NCI-H748 (cell line): Measurements from ENCODE around the gene WNT4.

ENCODE experiments used
- DNase-seq: peaks from one replicate; lab custom pipeline; 2025; ENCODE audit not compliant: unreplicated experiment; lab: John Stamatoyannopoulos, UW

WNT4 gene

GRCh38 chr1:22089134-22089571, 53.7 kb downstream of the WNT4 start:
- no peak for DNase-seq

- no peak for DNase-seq
Measured at GRCh38 chr1:22088331-22088730, 54.6 kb downstream of the WNT4 start.

DNA sequence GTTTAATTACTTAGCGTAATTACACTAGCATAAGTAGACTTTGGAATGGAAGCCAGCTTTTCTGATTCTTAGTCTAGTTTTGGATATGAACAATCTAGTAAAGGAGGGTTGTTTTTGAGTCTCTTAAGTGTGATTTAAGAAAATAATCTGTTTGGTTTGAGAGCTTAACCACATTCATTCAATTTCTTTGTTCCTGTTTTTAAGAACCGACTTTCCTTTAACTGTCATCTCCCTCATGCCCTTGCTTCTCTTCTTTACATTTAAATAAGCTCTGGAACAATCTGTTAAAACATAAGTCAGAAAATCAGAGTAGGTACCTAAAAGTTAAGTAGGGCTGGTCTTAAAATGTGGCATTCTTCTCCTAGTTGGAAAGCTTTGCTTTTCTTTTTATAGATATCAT, 62.7 kb downstream of the WNT4 start:
- no peak for DNase-seq

DNA sequence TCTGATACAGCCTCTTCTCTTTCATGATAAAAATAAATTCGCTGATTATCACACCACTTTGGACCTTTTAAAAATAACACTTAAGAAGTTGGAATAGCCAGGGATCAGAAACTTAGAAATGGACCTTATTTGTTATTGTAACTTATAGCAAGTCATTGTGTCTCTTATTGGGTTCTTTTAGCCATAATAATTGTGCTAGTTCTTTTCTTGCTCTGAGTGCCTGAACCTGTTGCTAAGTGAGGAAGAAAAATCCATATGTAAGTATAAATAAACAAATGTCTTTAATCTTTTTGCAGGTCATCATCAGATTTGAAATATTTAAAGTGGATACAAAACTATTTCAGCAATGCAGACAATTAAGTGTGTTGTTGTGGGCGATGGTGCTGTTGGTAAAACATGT, 64.8 kb downstream of the WNT4 start:
- no peak for DNase-seq

DNA sequence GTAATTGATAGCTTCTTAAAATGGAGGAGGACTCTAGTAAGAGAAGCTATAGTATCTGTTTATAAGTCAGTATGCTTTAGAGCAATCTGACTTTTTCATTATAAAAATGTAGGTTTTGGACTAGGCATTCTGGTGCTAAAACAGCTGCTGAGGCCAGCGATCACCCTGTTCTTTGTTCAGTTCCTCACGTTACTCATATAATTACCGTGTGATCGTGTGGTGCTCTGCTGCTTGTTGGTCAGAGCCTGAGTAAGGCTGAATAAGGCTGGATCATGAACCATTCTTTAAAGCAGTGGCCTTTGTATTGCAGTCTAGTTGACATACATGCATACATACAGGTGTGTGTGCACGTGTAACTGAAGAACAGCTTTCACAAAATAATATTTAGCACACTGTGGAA, 65.2 kb downstream of the WNT4 start:
- DNase-seq = no peak

DNA sequence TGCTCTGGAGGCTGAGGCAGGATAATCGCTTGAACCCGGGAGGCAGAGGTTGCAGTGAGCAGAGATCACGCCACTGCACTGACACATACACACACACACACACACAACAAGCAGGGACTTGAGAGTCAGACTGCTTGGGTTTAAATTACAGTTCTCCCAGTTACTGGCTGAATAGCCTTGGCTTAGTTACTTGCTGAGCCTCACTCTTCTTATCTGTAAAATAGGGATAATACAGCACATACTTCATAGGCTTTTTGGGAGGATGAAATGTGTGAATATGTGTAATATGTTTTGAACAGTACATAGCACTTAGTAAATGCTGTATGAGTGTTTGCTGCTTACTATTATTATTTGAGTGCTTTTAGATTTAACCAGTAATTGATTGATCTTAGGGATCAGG, 66.6 kb downstream of the WNT4 start:
- DNase-seq = no peak

DNA sequence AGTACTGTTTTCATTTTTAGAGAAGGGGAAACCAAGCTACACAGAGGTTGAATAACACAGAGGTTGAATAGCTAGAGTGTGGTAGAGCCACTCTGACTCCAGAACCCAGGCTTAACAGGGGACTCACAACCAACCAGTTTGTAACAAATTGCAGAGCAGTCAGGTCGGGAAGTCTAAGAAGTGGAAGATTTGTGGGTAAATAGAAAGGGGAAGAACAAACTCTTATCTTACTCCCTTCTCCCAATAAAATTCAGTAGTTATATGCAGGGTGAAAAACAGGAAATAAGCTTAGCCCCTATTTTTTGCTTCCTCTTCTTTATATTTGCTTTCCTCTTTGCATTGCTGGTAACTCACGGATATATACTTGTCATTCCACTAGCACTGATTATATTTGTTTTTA, 67.2 kb downstream of the WNT4 start:
- no peak for DNase-seq

DNA sequence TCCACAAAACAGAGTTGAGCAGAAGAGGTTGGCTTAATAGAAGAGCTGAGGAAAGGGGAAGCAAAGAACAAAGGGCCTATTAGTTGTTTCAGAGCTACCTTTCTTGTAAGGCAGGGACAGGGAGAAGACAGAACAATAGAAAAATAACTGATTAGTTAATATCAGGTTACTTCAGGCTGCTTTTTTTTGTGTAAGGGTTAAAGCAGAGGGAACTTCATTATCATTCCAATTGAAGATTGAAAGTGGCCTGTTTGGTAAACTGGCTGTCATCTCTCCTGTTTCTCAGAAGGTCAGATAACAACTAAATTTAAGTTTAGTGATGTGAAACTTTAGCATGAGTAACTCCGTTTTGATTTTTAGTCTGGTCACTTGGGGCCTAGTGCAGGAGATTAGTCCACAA, 68.1 kb downstream of the WNT4 start:
- no peak for DNase-seq

- DNase-seq = no peak
Measured at GRCh38 chr1:22071511-22071910, 71.4 kb downstream of the WNT4 start.
